IPS DF 6.9 (cell line): ENCODE measurements around the gene RTN4RL1.
"Not testable (repeated sequence)": the region's sequence is repeated elsewhere in the genome, so short reads cannot be mapped to it uniquely, and the experiment has no call there.

Experiments used
- DNase-seq: peaks from one replicate; pipeline ENCODE4 v3.0.0-alpha.2; 2013; ENCODE audit warnings: low read depth, low spot score
- H3K27ac ChIP-seq: one replicate; pipeline ENCODE4 v1.5.1; 2013; ENCODE audit warnings: low read length, control low read depth
- H3K27me3 ChIP-seq: 2 replicates; pipeline ENCODE4 v1.6.1; 2013; ENCODE audit warnings: mild to moderate bottlenecking, low read length; ENCODE audit not compliant: control insufficient read depth, insufficient read depth
- H3K36me3 ChIP-seq: 2 replicates; pipeline ENCODE4 v1.6.1; 2013; ENCODE audit warnings: low read length; ENCODE audit not compliant: control insufficient read depth, insufficient read depth
- H3K4me1 ChIP-seq: 2 replicates; pipeline ENCODE4 v1.6.1; 2013; ENCODE audit warnings: low read length; ENCODE audit not compliant: control insufficient read depth, insufficient read depth
- H3K4me3 ChIP-seq: 2 replicates; pipeline ENCODE4 v1.5.1; 2013; ENCODE audit warnings: mild to moderate bottlenecking, low read length
- H3K9me3 ChIP-seq: 2 replicates; pipeline ENCODE4 v1.6.1; 2013; ENCODE audit warnings: low read length, inconsistent platforms; ENCODE audit not compliant: control insufficient read depth, insufficient read depth
- whole genome bisulfite sequencing: extraction: QIAGEN DNeasy Blood & Tissue Kit; methylation state at CpG from one replicate; pipeline ENCODE4 v1.1.7; 2013; ENCODE audit warnings: mixed read lengths, missing lambda C conversion rate; ENCODE audit not compliant: insufficient read length, insufficient coverage; 5-methylcytosine and 5-hydroxymethylcytosine counted together

RTN4RL1 gene

GRCh38 chr17:1899403-1900000 is 125.6 kb downstream of the RTN4RL1 start:
- H3K4me3 ChIP-seq, result no peak overlapping the region
- H3K4me1 ChIP-seq, result no peaks in the 10 kb centered on the region
- H3K27me3 ChIP-seq, result no peaks in the 10 kb centered on the region; the same call in 1 of the 2 replicates
- no CpG with 5 or more reads among the region's 8 CpGs for WGBS
- no peak for DNase-seq
- peaks cover 18% of the 10 kb centered on the region for H3K36me3 ChIP-seq
- H3K9me3 ChIP-seq, result no peaks in the 10 kb centered on the region
- H3K27ac ChIP-seq, result no peak overlapping the region

- no peaks in the 10 kb centered on the region for H3K27me3 ChIP-seq
- H3K27ac ChIP-seq, result no peak overlapping the region
- H3K4me1 ChIP-seq, result no peaks in the 10 kb centered on the region
- H3K36me3 ChIP-seq, result peaks cover 18% of the 10 kb centered on the region
- no CpG with 5 or more reads among the region's 12 CpGs for WGBS
- no peak for DNase-seq
- no peak overlapping the region for H3K4me3 ChIP-seq
- H3K9me3 ChIP-seq, result no peaks in the 10 kb centered on the region
Observed at GRCh38 chr17:1898872-1899271, 126.3 kb downstream of the RTN4RL1 start.

GRCh38 chr17:1898332-1898731 is 126.8 kb downstream of the RTN4RL1 start:
- no peak overlapping the region for H3K4me3 ChIP-seq
- no CpG with 5 or more reads among the region's 17 CpGs for WGBS
- H3K4me1 ChIP-seq, result no peaks in the 10 kb centered on the region
- no peak overlapping the region for H3K27ac ChIP-seq
- no peak for DNase-seq
- no peaks in the 10 kb centered on the region for H3K27me3 ChIP-seq
- H3K36me3 ChIP-seq, result peaks cover 18% of the 10 kb centered on the region
- H3K9me3 ChIP-seq, result no peaks in the 10 kb centered on the region

- Histone ChIP-seq H3K4me1 (no peaks in the 10 kb centered on the region), H3K27me3 (no peaks in the 10 kb centered on the region), H3K4me3 (no peak overlapping the region), H3K27ac (no peak overlapping the region), H3K9me3 (no peaks in the 10 kb centered on the region), H3K36me3 (peaks cover 18% of the 10 kb centered on the region)
- no CpG with 5 or more reads among the region's 18 CpGs for WGBS
- no peak for DNase-seq
Observed at GRCh38 chr17:1897105-1897656, 128.0 kb downstream of the RTN4RL1 start.

DNA sequence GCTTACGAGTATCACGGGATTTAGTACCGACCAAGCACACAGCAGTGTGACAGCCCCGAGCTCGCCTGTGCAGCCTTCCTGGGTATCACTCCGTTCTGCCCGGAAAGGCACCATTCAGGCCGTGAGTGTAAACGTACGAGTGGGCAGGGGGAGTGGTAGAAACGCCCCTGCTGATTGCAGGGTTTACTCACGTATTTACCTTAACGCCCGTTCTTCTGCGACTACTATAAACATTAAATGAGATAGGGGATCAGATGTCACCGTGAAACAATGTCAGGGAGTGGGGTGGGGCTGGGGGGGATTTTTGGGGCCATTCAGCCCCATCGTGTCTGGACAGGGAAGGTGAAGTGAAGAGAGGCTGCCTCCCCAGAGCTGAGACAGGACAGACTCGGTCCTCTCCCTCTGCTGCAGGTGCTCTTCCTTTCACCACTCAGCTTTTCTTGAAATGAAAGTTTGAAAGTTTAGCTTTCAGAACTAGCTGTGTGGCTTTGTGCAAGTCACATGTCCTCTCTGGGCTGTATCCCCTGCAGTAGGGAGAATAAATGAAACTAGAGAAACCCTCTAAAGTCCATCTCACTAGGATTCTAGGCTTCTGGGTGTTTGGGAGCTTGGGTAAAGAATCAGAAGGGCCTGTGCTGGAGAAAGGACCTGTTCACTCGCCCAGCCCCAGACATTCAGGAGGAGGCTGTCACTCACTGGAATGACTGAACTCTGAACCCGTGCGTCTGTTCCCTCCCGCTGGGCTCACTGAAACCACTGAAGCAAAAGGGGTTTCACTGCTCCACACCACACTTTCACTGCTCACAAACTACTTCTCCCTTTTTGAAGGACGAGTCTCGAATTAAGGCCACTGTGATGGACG is 128.7 kb downstream of the RTN4RL1 start:
- Histone ChIP-seq H3K27me3 (no peaks in the 10 kb centered on the region), H3K27ac (no peak overlapping the region), H3K4me3 (no peak overlapping the region), H3K9me3 (no peaks in the 10 kb centered on the region), H3K36me3 (peaks cover 18% of the 10 kb centered on the region), H3K4me1 (no peaks in the 10 kb centered on the region)
- no CpG with 5 or more reads among the region's 25 CpGs for WGBS
- DNase-seq, result no peak

GRCh38 chr17:1895479-1895878 is 129.7 kb downstream of the RTN4RL1 start:
- peaks cover 20% of the 10 kb centered on the region for H3K36me3 ChIP-seq
- not testable (repeated sequence) for H3K27me3 ChIP-seq, H3K9me3 ChIP-seq, H3K4me1 ChIP-seq, H3K4me3 ChIP-seq, H3K27ac ChIP-seq, DNase-seq
- WGBS, result no CpG with 5 or more reads among the region's 11 CpGs

DNA sequence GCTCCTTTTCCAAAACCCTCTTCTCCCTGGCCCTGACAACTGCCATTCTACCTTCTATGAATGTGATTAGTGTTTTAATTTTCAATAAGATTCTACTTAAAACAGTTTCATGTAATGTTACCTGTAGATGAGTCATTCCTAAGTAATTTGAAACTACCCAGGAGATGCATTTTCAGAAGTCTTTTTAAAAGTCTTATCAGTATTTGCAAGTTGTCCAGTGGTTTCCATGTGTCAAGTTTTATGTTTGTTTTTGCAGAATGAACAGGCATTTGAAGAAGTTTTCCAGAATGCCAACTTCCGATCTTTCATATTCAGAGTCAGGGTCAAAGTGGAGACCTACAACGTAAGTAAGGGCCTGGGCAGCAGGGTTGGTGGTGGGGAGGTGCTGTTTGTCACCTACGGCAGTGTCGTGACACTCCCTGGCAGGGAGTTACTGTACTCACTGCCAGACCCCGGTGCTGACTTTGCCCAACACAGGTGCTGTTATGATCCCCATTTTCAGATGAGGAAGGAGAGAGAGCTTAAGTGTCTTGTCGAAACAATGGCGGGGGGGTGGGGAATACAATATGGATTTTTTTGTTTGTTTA is 130.3 kb downstream of the RTN4RL1 start:
- no peaks in the 10 kb centered on the region for H3K27me3 ChIP-seq
- no peak overlapping the region for H3K4me3 ChIP-seq
- whole genome bisulfite sequencing, result no CpG with 5 or more reads among the region's 7 CpGs
- no peaks in the 10 kb centered on the region for H3K4me1 ChIP-seq
- H3K9me3 ChIP-seq, result no peaks in the 10 kb centered on the region
- no peak overlapping the region for H3K27ac ChIP-seq
- DNase-seq, result no peak
- peaks cover 20% of the 10 kb centered on the region for H3K36me3 ChIP-seq

DNA sequence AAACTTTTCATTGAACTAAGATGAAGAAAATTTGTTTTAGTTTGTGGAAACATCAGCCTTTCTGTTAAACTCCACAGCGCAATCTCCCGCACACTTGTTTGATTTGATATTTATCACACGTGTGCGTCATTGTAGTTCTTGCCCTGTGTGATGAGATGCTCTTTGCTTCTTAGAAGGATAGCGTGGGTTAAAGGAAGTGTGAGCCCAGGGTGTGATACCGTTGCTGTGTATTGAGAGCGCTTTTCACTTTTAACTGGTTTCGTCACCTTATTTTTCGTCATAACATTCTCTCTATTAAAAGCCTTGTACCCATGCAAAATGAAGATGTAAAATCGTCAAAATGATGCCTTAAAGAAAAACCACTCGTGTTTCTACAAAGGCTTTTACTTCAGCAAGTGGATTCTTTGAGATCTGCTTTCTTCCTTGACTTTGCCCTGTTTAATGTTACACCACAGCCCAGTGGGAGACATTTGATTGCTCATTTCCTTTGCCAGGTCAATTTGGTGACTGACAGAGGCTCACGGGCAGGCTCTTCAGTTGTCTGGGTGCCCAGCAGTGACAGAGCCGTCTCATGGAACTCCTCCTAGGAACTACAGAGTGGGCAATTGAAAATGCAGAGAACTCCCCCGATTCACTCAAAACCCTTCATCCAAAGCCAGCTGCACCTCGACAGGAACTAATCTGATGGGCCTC is 134.2 kb downstream of the RTN4RL1 start:
- no peak for DNase-seq
- 100% methylated on average over 2 of the region's 15 CpGs for WGBS
- no peaks in the 10 kb centered on the region for H3K27me3 ChIP-seq
- H3K36me3 ChIP-seq, result peaks cover 11% of the 10 kb centered on the region
- no peak overlapping the region for H3K4me3 ChIP-seq
- no peak overlapping the region for H3K27ac ChIP-seq
- no peaks in the 10 kb centered on the region for H3K9me3 ChIP-seq
- no peaks in the 10 kb centered on the region for H3K4me1 ChIP-seq

DNA sequence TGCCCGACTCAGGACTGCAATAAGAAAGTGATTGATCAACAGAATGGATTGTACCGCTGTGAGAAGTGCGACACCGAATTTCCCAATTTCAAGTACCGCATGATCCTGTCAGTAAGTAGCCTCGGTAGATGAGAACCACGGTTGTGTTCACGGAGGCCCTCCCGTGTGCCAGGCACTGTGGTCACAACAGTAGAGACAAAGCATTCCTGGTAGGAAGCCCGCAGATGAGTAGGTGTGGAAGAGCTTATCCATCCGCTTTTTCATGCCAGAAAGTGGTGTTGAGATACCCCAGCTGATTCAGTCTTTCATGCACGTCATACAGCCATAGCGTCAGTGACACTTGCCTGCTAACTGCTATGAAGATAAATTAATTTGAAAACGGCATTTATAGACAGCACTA is 136.4 kb downstream of the RTN4RL1 start:
- Histone ChIP-seq H3K27me3 (no peaks in the 10 kb centered on the region), H3K4me1 (no peaks in the 10 kb centered on the region), H3K27ac (no peak overlapping the region), H3K36me3 (peaks cover 17% of the 10 kb centered on the region; the same call in 1 of the 2 replicates), H3K9me3 (no peaks in the 10 kb centered on the region), H3K4me3 (no peak overlapping the region)
- no peak for DNase-seq
- no CpG with 5 or more reads among the region's 14 CpGs for WGBS
